Measurements from ENCODE around the gene POU6F2. TPM values are rescaled to one million over a fixed set of nuclear protein-coding genes. Genes with fewer than 3 reads are reported as not detected.

POU6F2 gene
- total RNA-seq, 1 experiment from 2014 or later = not detected

GRCh38 chr7:39413636-39414223 lies 436.0 kb downstream of the POU6F2 start:
- H3K36me3 ChIP-seq (ENCODE audit: insufficient read depth, low read length, poor library complexity, severe bottlenecking) = no peaks in the 10 kb centered on the region
- no peak for DNase-seq (ENCODE audit: low spot score)
- ChIA-PET POLR2A (ENCODE audit: low non-redundant PET) (no interaction called here), CTCF (no interaction called here)
- no peak for TF ChIP-seq CTCF (conservative IDR thresholded peaks at IDR 0.05; ENCODE audit: low read depth, low read length)
- no peak for TF ChIP-seq EZH2 (IDR thresholded peaks at IDR 0.05; ENCODE audit: borderline replicate concordance, low read depth, low read length, poor library complexity, severe bottlenecking)
- intact Hi-C loops (cut with micrococcal nuclease; ENCODE audit: unreplicated experiment) = no loop called here
- no TSS peak for BruUV-seq (replicated peaks)
- H3K4me1 ChIP-seq (ENCODE audit: insufficient read depth, low read length, poor library complexity, severe bottlenecking) = no peaks in the 10 kb centered on the region
- no peak overlapping the region for H3K27ac ChIP-seq (ENCODE audit: low read depth, low read length, poor library complexity, severe bottlenecking)
- H3K9me3 ChIP-seq (ENCODE audit: low read depth, low read length, poor library complexity, severe bottlenecking) = no peaks in the 10 kb centered on the region
- peaks cover 40% of the 10 kb centered on the region for H3K27me3 ChIP-seq (replicated peaks; ENCODE audit: insufficient read depth, low read depth, low read length, poor library complexity)
- peak overlapping the region; percentile 45 for H3K4me3 ChIP-seq (ENCODE audit: low read depth, low read length, poor library complexity, severe bottlenecking)

GRCh38 chr7:39414224-39415035 lies 436.7 kb downstream of the POU6F2 start:
- POLR2A ChIA-PET (ENCODE audit: low non-redundant PET) = no interaction called here
- intact Hi-C loops (cut with micrococcal nuclease; ENCODE audit: unreplicated experiment) = no loop called here
- BruUV-seq (replicated peaks) = no TSS peak

GRCh38 chr7:39415091-39415787 lies 437.5 kb downstream of the POU6F2 start:
- ChIA-PET POLR2A (ENCODE audit: low non-redundant PET) (no interaction called here), CTCF (no interaction called here)
- Histone ChIP-seq H3K9me3 (ENCODE audit: low read depth, low read length, poor library complexity, severe bottlenecking) (no peaks in the 10 kb centered on the region), H3K4me1 (ENCODE audit: insufficient read depth, low read length, poor library complexity, severe bottlenecking) (no peaks in the 10 kb centered on the region), H3K27me3 (replicated peaks; ENCODE audit: insufficient read depth, low read depth, low read length, poor library complexity) (peaks cover 47% of the 10 kb centered on the region), H3K36me3 (ENCODE audit: insufficient read depth, low read length, poor library complexity, severe bottlenecking) (no peaks in the 10 kb centered on the region), H3K27ac (ENCODE audit: low read depth, low read length, poor library complexity, severe bottlenecking) (no peak overlapping the region), H3K4me3 (ENCODE audit: low read depth, low read length, poor library complexity, severe bottlenecking) (no peak overlapping the region)
- TF ChIP-seq CTCF (conservative IDR thresholded peaks at IDR 0.05; ENCODE audit: low read depth, low read length) (no peak), EZH2 (IDR thresholded peaks at IDR 0.05; ENCODE audit: borderline replicate concordance, low read depth, low read length, poor library complexity, severe bottlenecking) (no peak)
- intact Hi-C loops (cut with micrococcal nuclease; ENCODE audit: unreplicated experiment) = no loop called here
- DNase-seq (ENCODE audit: low spot score) = no peak
- no TSS peak for BruUV-seq (replicated peaks)

More at GRCh38 chr7:39414224-39415035, 436.7 kb downstream of the POU6F2 start:
- H3K4me3 ChIP-seq (ENCODE audit: low read depth, low read length, poor library complexity, severe bottlenecking) = peak overlapping the region; percentile 45
- CTCF ChIA-PET = no interaction called here
- peaks cover 40% of the 10 kb centered on the region for H3K27me3 ChIP-seq (replicated peaks; ENCODE audit: insufficient read depth, low read depth, low read length, poor library complexity)
- H3K4me1 ChIP-seq (ENCODE audit: insufficient read depth, low read length, poor library complexity, severe bottlenecking) = no peaks in the 10 kb centered on the region
- DNase-seq (ENCODE audit: low spot score) = peak; percentile 48
- H3K27ac ChIP-seq (ENCODE audit: low read depth, low read length, poor library complexity, severe bottlenecking) = no peak overlapping the region
- no peaks in the 10 kb centered on the region for H3K36me3 ChIP-seq (ENCODE audit: insufficient read depth, low read length, poor library complexity, severe bottlenecking)
- no peak for TF ChIP-seq CTCF (conservative IDR thresholded peaks at IDR 0.05; ENCODE audit: low read depth, low read length)
- TF ChIP-seq EZH2 (IDR thresholded peaks at IDR 0.05; ENCODE audit: borderline replicate concordance, low read depth, low read length, poor library complexity, severe bottlenecking) = peak; percentile 39
- H3K9me3 ChIP-seq (ENCODE audit: low read depth, low read length, poor library complexity, severe bottlenecking) = no peaks in the 10 kb centered on the region

All from A673 (cell line).